NCI-H446 treated with DMSO at 0.1 percent for 48 hours (cell line): ENCODE results near the gene GADD45G.

ENCODE experiments used
- DNase-seq: peaks from one replicate; lab custom pipeline; 2025; lab: John Stamatoyannopoulos, UW

GADD45G gene

GRCh38 chr9:89592963-89593726 is 11.7 kb upstream of the GADD45G start:
- DNase-seq: no peak

DNA sequence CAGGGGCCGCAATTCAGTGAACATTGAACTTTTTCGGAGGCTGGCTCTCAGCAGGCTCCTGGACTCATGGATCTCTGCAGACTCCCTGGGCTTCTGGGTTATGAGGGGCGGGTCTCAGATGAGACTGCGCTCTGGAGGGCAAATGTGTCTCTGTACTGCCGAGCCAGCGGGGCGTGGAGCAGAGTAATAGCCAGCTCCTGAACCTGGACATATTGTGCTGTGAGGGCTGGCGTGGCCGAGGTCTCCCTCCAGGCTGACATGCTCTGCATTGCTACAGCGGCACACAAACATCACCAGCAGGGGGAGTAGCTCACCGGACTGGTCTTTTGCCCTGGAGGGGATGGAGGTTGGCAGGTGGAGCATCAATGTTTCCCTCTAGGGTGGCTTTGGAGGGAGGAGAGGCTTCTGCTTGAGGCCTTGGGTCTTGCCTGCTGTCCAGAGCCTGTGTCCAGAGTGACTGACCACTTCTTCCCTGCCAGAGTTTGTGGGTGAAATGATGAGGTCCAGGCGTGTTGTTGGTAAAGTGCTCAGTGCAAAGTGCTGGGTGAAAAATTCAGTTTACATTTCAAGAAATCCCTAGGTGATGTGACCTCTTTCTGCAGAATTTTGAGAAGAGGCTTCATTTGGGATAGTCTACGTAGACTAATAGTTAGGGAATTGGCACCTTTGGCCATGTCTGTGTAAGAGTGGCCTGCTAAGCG is 10.9 kb upstream of the GADD45G start:
- DNase-seq: no peak

GRCh38 chr9:89594811-89595550 is 9.8 kb upstream of the GADD45G start:
- no peak for DNase-seq

- DNase-seq: no peak
These were observed 9.2 kb upstream of the GADD45G start for GRCh38 chr9:89595646-89596045.

DNA sequence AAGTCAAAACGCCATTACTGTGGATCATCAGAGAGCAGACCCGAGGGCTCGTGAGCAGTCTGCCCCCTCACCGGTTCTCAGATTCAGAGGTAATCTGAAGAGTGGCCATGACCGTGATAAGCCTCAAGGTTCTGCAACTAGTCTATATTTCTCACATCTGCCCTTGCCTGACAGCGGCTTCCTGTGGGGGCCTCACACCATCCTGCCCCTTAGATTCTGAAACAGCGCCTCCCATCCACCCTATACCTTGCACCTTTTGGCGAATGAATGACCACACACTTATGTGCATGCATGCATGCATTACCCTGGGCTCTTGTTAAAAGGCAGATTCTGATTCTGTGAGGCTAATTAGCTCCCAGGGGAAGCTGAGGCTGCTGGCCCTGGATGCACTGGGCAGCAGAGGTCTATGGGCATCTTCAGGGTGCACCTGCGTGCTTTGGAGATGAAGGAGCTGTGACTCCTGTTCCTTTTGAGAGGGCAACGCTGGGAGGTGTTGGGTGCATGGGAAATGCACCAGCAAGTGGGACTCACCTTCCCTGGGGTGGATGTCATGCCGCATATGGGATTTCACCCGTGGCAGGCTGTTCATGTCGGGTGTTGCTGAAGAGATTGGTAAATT is 7.8 kb upstream of the GADD45G start:
- no peak for DNase-seq

DNA sequence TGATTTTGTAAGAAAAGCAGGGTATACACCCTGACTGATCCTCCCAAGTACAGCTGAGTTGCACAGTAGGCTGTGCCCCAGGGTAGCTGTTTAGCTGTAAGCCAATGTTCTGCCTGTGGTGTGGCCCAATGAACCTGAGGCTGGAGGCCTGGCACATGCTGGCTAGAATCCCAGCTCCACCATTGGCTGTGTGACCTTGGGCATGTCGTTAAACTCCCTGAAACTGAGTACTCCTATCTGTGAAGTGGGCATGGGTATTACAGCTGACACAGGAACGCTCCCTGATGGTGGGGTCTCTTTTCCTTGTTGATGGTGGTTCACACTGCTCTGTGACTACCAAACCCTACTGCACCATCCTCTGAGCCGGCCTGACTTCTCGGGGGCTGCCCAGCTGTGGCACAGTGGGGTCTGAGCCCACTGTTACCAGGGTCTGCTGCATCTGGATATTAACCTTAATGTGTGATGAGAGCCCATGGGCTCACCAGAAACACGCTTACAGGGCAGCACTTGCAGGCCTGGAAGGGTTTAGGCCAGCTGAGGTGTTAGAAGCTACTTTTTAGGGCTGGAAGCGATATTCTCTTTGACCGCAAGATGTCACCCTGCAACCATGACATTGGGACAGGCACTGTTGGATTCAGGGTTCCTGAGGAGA is 7.0 kb upstream of the GADD45G start:
- DNase-seq: no peak

- DNase-seq: no peak
These were observed 6.5 kb upstream of the GADD45G start for GRCh38 chr9:89598363-89598713.

GRCh38 chr9:89598926-89599325 is 5.9 kb upstream of the GADD45G start:
- DNase-seq: no peak

DNA sequence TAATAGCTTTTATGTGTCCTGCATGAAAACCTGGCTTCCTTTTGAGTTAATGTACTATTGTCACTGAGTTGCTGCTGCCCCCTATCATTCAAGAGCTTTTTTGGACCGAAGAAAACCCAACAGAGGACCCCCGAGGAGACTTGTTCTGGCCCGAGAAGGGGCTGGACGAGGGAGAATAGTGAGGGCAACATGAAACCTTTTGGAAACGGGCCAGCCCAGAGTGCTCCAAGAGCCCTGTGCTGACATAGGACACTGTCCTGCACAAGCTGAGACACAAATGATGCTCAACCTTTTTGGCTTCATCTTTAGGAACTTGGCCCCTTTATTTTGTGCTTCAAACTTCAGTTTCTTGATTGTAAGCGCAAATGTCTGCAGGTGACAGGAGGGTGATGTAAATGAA is 4.0 kb upstream of the GADD45G start:
- DNase-seq: no peak

DNA sequence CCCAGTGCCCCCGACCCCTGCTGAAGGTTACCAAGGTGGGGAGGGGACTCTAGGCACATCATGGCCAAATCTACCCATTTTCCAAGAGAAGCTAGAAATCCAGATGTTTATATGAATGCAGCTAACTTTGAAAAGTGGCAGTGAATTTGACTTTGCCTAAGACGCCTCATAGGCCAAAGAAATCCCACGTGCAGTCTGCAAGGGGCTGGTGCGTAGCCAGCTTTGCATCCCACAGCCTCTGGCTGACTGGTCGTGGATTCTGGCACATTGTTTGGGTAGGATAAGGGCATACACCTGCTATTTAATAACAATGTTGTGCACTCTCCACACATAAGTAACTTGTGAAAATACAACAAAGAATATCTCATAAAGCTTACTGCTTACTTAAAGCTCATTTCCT is 3.5 kb upstream of the GADD45G start:
- DNase-seq: no peak

- DNase-seq: no peak
These were observed 2.8 kb upstream of the GADD45G start for GRCh38 chr9:89601856-89602562.

DNA sequence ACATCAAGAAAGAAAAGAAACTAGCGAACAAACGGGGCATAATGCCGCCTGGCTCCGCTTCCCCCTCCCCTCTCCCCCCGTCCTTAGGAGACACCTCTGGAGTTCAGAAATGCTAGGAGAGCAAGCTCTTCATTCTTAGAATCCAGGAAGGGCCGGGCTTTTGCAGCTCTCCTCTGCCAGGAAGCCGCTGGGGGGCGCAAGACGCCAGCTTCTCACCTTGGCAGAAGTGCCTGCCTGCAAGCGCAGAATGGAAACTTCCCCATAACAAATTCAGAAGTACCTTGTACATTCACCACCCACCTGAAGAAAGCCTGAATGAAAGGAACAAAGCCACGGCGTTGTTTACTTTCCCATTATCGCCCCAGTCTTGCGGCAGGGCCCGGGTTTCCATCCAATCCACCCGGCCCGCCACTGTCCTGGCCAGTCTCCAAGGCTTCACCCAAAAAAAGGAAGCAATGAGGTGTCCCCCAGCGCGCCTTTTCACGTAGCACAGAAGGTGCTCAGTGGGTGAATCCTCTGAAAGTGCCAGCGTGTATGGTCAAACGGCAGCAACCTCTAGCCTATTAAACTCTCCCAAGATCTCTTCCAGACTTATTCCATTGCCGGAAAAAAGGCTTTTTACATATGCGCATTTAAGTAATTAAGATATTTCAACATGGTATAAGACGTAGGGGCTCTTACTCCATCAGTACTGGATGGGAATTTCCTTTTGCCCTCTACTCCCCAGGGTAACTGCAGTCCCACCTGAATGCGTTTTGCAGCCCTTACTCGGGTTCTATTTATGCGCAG is 1.6 kb upstream of the GADD45G start:
- DNase-seq: peak; percentile 59

DNA sequence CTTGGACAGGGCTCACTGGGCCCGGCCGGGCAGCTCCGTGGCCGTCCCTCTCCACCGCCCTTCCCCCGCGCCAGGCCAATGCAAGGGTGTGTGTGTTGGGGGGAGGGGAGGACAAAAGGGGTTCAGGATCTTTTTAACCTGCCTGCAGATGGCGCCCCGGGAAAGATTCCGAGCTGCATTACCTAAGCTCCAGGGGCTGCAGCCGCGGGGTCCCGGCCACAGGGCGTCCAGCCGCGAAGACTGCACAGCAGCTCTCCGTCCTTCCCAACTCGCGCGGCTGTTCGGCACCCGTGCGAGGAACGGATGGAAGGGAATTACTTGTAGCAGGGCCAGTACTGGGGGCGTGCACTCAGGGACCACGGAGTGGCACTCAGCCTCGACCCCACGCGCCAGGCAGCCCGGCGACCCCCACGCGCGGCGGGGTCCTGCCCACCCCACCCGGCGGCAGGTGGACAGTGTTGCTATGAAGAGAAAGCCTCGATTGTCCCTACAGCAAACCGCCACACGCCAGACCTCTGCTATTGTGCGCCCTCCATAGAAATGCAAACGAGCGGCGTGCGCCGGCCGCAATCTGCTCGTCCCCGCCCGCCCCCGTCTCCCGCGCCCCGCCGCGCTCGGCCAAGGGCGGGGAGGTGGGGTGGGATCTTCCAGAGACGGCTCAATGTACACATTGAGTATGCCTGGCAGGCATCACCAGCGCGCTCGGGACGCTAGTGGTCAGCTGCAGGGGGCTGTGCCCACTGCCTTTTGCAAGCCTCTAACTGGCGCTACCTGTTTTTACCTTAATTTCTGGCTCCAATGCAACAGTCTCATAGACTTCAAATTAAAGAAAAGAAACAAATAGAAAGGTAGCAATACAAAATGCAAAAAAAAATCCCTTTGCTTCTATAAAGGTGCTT is 796 bp upstream of the GADD45G start:
- DNase-seq: peak; percentile 35

GRCh38 chr9:89605465-89606048 is 745 bp downstream of the GADD45G start:
- no peak for DNase-seq

DNA sequence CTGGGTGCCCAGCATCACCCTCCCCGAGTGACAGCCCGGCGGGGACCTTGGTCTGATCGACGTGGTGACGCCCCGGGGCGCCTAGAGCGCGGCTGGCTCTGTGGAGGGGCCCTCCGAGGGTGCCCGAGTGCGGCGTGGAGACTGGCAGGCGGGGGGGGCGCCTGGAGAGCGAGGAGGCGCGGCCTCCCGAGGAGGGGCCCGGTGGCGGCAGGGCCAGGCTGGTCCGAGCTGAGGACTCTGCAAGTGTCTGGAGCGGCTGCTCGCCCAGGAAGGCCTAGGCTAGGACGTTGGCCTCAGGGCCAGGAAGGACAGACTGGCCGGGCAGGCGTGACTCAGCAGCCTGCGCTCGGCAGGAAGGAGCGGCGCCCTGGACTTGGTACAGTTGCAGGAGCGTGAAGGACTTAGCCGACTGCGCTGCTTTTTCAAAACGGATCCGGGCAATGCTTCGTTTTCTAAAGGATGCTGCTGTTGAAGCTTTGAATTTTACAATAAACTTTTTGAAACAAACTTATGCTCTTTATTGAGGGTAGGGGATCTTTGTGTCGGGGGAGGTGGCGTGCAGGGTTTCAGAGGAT is 1.3 kb downstream of the GADD45G start:
- no peak for DNase-seq

- DNase-seq: peak; percentile 33
These were observed 2.0 kb downstream of the GADD45G start for GRCh38 chr9:89606624-89607311.

DNA sequence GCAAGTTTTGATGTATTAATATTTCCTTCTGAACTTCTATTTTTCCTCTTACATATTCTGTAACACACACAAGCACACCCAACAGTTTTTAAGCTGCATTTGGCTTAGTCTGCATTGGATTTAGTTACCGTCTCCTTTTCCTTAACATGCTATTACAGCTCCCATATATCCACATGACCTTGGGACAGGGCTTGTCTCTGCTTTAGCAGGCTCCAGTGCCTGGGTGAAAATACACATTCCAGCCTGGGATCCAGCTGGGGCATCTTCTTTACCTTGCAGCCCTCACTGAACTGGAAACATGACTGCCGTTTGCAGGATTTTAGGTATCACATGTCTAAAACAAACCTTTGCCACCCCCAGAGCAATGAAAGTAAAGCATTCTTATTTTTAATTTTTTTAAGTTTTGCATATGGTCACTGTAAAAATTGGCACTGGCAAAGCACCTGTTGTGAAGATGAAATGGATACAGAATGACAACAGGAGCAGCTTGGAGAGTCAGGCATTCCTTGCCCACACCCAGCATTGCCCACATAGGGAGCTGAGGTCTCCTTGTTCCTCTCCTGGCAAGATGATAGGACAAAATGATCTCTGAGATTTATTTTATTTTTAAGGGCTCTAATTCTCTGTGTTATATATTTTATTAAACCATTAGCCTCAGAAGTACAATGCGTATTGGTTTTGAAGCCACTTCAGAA is 4.0 kb downstream of the GADD45G start:
- no peak for DNase-seq
